ENCODE results near the gene NCOA7.

DNA sequence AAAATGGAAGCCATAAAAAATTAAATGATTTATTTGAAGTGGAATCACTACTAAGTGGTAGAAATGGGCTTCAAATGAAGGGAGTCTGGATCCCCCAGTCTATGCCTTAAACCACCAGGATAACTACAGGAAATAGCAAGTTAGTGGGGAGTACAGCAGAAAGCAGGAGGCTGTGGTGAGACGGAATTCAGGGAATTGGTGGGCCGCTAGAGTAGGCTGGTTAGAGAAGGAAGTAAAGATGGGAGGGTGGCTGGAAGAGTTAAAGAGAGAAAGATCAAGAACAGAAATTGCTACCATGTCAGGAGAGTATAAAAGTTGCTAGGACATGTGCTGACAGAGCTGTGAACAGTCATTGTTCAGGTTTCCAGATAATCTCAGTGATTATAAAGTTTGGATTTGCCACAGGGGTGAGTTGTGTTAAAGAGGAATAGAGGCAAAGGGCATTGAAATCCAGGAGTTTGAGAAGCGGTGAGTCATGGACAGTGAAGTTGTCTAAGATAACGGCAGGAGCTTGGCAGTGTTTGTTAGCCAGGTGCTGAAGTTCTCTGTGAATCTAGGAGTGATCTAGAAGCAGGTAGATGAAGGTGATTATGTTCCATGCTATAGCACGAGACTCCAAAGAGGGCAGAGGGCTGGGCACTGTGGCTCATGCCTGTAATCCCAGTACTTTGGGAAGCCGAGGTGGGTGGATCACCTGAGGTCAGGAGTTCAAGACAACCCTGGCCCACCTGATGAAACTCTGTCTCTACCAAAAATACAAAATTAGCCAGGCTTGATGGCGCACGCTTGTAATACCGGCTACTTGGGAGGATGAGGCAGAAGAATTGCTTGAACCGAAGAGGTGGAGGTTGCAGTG lies 152.1 kb downstream of the NCOA7 start:
- no peak for TF ChIP-seq SUZ12 (IDR thresholded peaks at IDR 0.05; ENCODE audit: low read length)
- TF ChIP-seq, protein P1, sequence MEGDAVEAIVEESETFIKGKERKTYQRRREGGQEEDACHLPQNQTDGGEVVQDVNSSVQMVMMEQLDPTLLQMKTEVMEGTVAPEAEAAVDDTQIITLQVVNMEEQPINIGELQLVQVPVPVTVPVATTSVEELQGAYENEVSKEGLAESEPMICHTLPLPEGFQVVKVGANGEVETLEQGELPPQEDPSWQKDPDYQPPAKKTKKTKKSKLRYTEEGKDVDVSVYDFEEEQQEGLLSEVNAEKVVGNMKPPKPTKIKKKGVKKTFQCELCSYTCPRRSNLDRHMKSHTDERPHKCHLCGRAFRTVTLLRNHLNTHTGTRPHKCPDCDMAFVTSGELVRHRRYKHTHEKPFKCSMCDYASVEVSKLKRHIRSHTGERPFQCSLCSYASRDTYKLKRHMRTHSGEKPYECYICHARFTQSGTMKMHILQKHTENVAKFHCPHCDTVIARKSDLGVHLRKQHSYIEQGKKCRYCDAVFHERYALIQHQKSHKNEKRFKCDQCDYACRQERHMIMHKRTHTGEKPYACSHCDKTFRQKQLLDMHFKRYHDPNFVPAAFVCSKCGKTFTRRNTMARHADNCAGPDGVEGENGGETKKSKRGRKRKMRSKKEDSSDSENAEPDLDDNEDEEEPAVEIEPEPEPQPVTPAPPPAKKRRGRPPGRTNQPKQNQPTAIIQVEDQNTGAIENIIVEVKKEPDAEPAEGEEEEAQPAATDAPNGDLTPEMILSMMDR (IDR thresholded peaks at IDR 0.05; ENCODE audit: control extremely low read depth in 1 of 3, insufficient read depth in 1 of 3, low read depth in 1 of 3, low read length in 3 of 3) = no peak
- TF ChIP-seq GABPA (IDR thresholded peaks at IDR 0.05; ENCODE audit: borderline replicate concordance, insufficient read depth, low read length) = no peak
- TF ChIP-seq RFX5 (IDR thresholded peaks at IDR 0.05; ENCODE audit: borderline replicate concordance, low read depth, low read length) = no peak
- TF ChIP-seq, protein P2, sequence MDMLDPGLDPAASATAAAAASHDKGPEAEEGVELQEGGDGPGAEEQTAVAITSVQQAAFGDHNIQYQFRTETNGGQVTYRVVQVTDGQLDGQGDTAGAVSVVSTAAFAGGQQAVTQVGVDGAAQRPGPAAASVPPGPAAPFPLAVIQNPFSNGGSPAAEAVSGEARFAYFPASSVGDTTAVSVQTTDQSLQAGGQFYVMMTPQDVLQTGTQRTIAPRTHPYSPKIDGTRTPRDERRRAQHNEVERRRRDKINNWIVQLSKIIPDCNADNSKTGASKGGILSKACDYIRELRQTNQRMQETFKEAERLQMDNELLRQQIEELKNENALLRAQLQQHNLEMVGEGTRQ (IDR thresholded peaks at IDR 0.05; ENCODE audit: low read length) = no peak
- no peak for TF ChIP-seq EZH2 (IDR thresholded peaks at IDR 0.05; ENCODE audit: low read depth, low read length, severe bottlenecking)
- TF ChIP-seq POLR2A (IDR thresholded peaks at IDR 0.05; ENCODE audit: control extremely low read depth in 1 of 2, low read depth in 2 of 2, low read length in 2 of 2) = no peak
- TF ChIP-seq TAF1 (IDR thresholded peaks at IDR 0.05; ENCODE audit: low read depth, low read length) = no peak
